Measurements from ENCODE around the gene FBXW8. TPM values are rescaled to one million over a fixed set of nuclear protein-coding genes. Genes with fewer than 3 reads are reported as not detected.

The FBXW8 gene
- total RNA-seq, 1 donor from 2014 or later = 16.4 TPM

- no peak for DNase-seq (ENCODE audit: low read depth)
These were observed 125.8 kb downstream of the FBXW8 start for GRCh38 chr12:117036547-117036946.

GRCh38 chr12:117037289-117038022 is 126.7 kb downstream of the FBXW8 start:
- DNase-seq (ENCODE audit: low read depth) = no peak

- no peak for DNase-seq (ENCODE audit: low read depth)
These were observed 127.4 kb downstream of the FBXW8 start for GRCh38 chr12:117038023-117038680.

GRCh38 chr12:117038919-117039318 is 128.2 kb downstream of the FBXW8 start:
- no peak for DNase-seq (ENCODE audit: low read depth)

- DNase-seq (ENCODE audit: low read depth) = no peak
These were observed 129.2 kb downstream of the FBXW8 start for GRCh38 chr12:117039891-117040309.

GRCh38 chr12:117040496-117040895 is 129.7 kb downstream of the FBXW8 start:
- no peak for DNase-seq (ENCODE audit: low read depth)

GRCh38 chr12:117041798-117042170 is 131.0 kb downstream of the FBXW8 start:
- DNase-seq (ENCODE audit: low read depth) = no peak

GRCh38 chr12:117042171-117042842 is 131.6 kb downstream of the FBXW8 start:
- DNase-seq (ENCODE audit: low read depth) = no peak

GRCh38 chr12:117042862-117043261 is 132.1 kb downstream of the FBXW8 start:
- no peak for DNase-seq (ENCODE audit: low read depth)

- no peak for DNase-seq (ENCODE audit: low read depth)
These were observed 133.6 kb downstream of the FBXW8 start for GRCh38 chr12:117044311-117044710.

- no peak for DNase-seq (ENCODE audit: low read depth)
These were observed 134.0 kb downstream of the FBXW8 start for GRCh38 chr12:117044790-117045159.

GRCh38 chr12:117045160-117046010 is 134.6 kb downstream of the FBXW8 start:
- no peak for DNase-seq (ENCODE audit: low read depth)

GRCh38 chr12:117046011-117046369 is 135.2 kb downstream of the FBXW8 start:
- no peak for DNase-seq (ENCODE audit: low read depth)

- DNase-seq (ENCODE audit: low read depth) = no peak
These were observed 135.7 kb downstream of the FBXW8 start for GRCh38 chr12:117046425-117046824.

- DNase-seq (ENCODE audit: low read depth) = no peak
These were observed 136.2 kb downstream of the FBXW8 start for GRCh38 chr12:117046861-117047530.

GRCh38 chr12:117047810-117048584 is 137.2 kb downstream of the FBXW8 start:
- DNase-seq (ENCODE audit: low read depth) = no peak

- DNase-seq (ENCODE audit: low read depth) = no peak
These were observed 137.8 kb downstream of the FBXW8 start for GRCh38 chr12:117048585-117048904.

GRCh38 chr12:117049295-117049694 is 138.5 kb downstream of the FBXW8 start:
- no peak for DNase-seq (ENCODE audit: low read depth)

- DNase-seq (ENCODE audit: low read depth) = no peak
These were observed 139.3 kb downstream of the FBXW8 start for GRCh38 chr12:117050060-117050459.

GRCh38 chr12:117051380-117051779 is 140.6 kb downstream of the FBXW8 start:
- DNase-seq (ENCODE audit: low read depth) = no peak

All from myocyte (in vitro differentiated cells).